HCT116 (cell line): ENCODE results near the gene NOXO1.

Experiments used
- CBX3 ChIP-seq: IDR thresholded peaks from 2 replicates; pipeline ENCODE4 v1.6.1; 2012; ENCODE audit warnings: low read depth
- CEBPB ChIP-seq: IDR thresholded peaks from 2 replicates; pipeline ENCODE4 v1.6.1; 2012; ENCODE audit warnings: low read depth
- ELF1 ChIP-seq: IDR thresholded peaks from 2 replicates; pipeline ENCODE4 v1.6.1; 2012; ENCODE audit warnings: low read depth, borderline replicate concordance
- EZH2 ChIP-seq: fragments of 200-600 bp; sonication (generic); IDR thresholded peaks from 2 replicates; pipeline ENCODE4 v1.6.1; 2017; ENCODE audit warnings: antibody characterized with exemption, mixed run types
- POLR2A ChIP-seq: IDR thresholded peaks from 2 replicates; pipeline ENCODE4 v1.7.0; 2011; ENCODE audit warnings: borderline replicate concordance; ENCODE audit not compliant: insufficient read depth, insufficient read length; ENCODE audit errors: extremely low read depth
- POLR2AphosphoS5 ChIP-seq: IDR thresholded peaks from 2 replicates; pipeline ENCODE4 v1.6.1; 2011; ENCODE audit warnings: mild to moderate bottlenecking, low read depth, low read length, moderate library complexity
- RAD21 ChIP-seq: IDR thresholded peaks from 2 replicates; pipeline ENCODE4 v1.6.1; 2012; ENCODE audit warnings: low read depth, mild to moderate bottlenecking
- SP1 ChIP-seq: IDR thresholded peaks from 2 replicates; pipeline ENCODE4 v1.6.1; 2012; ENCODE audit warnings: low read depth
- ZNF274 ChIP-seq: fragments of 200-500 bp; sonication (Bioruptor generic); IDR thresholded peaks from 2 replicates; pipeline ENCODE4 v1.6.1; 2014; ENCODE audit warnings: mild to moderate bottlenecking, low read depth, low read length, inconsistent platforms
- TF ChIP-seq, protein P1 (sequence below), 3 experiments: fragments of 200-600 bp in 1 of 3; sonication (generic) in 1 of 3; IDR thresholded peaks in 2 of 3; conservative IDR thresholded peaks in 1 of 3; 2 replicates each; pipeline ENCODE4 v1.5.1; 2012 to 2017; ENCODE audit warnings: low read depth in 2 of 3, low read length in 2 of 3, antibody characterized with exemption in 1 of 3, borderline replicate concordance in 1 of 3, control low read depth in 1 of 3, mild to moderate bottlenecking in 1 of 3, mixed read lengths in 1 of 3, mixed run types in 1 of 3, moderate library complexity in 1 of 3; ENCODE audit not compliant: insufficient read depth in 1 of 3
- TF ChIP-seq, protein P2 (sequence below): IDR thresholded peaks from 2 replicates; pipeline ENCODE4 v1.6.1; 2012
- TF ChIP-seq, protein P3 (sequence below): IDR thresholded peaks from 2 replicates; pipeline ENCODE4 v1.6.1; 2012
- TF ChIP-seq, protein P4 (sequence below): IDR thresholded peaks from 2 replicates; pipeline ENCODE4 v1.6.1; 2011; ENCODE audit warnings: mild to moderate bottlenecking, low read length, moderate library complexity; ENCODE audit not compliant: insufficient replicate concordance; ENCODE audit errors: extremely low read depth
- TF ChIP-seq, protein P5 (sequence below): IDR thresholded peaks from 2 replicates; pipeline ENCODE4 v1.6.1; 2012; ENCODE audit warnings: low read depth

DNA sequence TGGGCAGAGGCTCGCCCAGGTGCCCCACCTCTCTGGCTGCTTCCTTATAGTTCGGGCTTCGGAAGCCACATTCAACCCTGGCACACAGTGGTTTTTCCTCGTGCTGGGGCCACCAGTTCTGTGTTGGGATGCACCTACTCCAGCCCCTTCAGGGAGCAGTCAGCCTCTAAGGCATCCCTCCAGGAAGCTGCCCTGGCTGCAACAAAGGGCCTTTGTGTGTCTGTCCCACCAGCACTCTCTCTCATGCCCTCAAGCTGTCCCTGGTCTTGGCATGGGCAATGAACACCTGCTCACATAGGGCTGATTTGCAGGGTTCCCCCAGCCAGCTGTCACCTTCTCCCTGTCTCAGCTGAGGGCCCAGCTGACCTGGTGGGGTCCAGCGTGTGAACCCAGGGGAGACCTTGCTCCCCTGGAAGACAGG lies 754 bp upstream of the NOXO1 start:
- TF ChIP-seq, protein P1, sequence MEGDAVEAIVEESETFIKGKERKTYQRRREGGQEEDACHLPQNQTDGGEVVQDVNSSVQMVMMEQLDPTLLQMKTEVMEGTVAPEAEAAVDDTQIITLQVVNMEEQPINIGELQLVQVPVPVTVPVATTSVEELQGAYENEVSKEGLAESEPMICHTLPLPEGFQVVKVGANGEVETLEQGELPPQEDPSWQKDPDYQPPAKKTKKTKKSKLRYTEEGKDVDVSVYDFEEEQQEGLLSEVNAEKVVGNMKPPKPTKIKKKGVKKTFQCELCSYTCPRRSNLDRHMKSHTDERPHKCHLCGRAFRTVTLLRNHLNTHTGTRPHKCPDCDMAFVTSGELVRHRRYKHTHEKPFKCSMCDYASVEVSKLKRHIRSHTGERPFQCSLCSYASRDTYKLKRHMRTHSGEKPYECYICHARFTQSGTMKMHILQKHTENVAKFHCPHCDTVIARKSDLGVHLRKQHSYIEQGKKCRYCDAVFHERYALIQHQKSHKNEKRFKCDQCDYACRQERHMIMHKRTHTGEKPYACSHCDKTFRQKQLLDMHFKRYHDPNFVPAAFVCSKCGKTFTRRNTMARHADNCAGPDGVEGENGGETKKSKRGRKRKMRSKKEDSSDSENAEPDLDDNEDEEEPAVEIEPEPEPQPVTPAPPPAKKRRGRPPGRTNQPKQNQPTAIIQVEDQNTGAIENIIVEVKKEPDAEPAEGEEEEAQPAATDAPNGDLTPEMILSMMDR (IDR thresholded peaks at IDR 0.05 in 2 of 3, conservative IDR thresholded peaks at IDR 0.05 in 1 of 3; ENCODE audit: borderline replicate concordance in 1 of 3, insufficient read depth in 1 of 3, low read depth in 2 of 3, low read length in 2 of 3) = no peak
- TF ChIP-seq CEBPB = no peak
- TF ChIP-seq POLR2A = no peak
- TF ChIP-seq, protein P2, sequence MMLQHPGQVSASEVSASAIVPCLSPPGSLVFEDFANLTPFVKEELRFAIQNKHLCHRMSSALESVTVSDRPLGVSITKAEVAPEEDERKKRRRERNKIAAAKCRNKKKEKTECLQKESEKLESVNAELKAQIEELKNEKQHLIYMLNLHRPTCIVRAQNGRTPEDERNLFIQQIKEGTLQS = no peak
- TF ChIP-seq CBX3 = no peak
- no peak for TF ChIP-seq ZNF274
- no peak for TF ChIP-seq POLR2AphosphoS5
- TF ChIP-seq RAD21 = no peak
- no peak for TF ChIP-seq ELF1
- TF ChIP-seq, protein P3, sequence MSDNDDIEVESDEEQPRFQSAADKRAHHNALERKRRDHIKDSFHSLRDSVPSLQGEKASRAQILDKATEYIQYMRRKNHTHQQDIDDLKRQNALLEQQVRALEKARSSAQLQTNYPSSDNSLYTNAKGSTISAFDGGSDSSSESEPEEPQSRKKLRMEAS = no peak
- no peak for TF ChIP-seq EZH2
- TF ChIP-seq, protein P4, sequence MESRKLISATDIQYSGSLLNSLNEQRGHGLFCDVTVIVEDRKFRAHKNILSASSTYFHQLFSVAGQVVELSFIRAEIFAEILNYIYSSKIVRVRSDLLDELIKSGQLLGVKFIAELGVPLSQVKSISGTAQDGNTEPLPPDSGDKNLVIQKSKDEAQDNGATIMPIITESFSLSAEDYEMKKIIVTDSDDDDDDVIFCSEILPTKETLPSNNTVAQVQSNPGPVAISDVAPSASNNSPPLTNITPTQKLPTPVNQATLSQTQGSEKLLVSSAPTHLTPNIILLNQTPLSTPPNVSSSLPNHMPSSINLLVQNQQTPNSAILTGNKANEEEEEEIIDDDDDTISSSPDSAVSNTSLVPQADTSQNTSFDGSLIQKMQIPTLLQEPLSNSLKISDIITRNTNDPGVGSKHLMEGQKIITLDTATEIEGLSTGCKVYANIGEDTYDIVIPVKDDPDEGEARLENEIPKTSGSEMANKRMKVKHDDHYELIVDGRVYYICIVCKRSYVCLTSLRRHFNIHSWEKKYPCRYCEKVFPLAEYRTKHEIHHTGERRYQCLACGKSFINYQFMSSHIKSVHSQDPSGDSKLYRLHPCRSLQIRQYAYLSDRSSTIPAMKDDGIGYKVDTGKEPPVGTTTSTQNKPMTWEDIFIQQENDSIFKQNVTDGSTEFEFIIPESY = no peak
- TF ChIP-seq, protein P5, sequence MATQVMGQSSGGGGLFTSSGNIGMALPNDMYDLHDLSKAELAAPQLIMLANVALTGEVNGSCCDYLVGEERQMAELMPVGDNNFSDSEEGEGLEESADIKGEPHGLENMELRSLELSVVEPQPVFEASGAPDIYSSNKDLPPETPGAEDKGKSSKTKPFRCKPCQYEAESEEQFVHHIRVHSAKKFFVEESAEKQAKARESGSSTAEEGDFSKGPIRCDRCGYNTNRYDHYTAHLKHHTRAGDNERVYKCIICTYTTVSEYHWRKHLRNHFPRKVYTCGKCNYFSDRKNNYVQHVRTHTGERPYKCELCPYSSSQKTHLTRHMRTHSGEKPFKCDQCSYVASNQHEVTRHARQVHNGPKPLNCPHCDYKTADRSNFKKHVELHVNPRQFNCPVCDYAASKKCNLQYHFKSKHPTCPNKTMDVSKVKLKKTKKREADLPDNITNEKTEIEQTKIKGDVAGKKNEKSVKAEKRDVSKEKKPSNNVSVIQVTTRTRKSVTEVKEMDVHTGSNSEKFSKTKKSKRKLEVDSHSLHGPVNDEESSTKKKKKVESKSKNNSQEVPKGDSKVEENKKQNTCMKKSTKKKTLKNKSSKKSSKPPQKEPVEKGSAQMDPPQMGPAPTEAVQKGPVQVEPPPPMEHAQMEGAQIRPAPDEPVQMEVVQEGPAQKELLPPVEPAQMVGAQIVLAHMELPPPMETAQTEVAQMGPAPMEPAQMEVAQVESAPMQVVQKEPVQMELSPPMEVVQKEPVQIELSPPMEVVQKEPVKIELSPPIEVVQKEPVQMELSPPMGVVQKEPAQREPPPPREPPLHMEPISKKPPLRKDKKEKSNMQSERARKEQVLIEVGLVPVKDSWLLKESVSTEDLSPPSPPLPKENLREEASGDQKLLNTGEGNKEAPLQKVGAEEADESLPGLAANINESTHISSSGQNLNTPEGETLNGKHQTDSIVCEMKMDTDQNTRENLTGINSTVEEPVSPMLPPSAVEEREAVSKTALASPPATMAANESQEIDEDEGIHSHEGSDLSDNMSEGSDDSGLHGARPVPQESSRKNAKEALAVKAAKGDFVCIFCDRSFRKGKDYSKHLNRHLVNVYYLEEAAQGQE = no peak
- TF ChIP-seq SP1 = no peak
